GM23338 (cell line): ENCODE measurements around the gene IER5. TPM values are rescaled to one million over a fixed set of nuclear protein-coding genes. Genes with fewer than 3 reads are reported as not detected.

ENCODE experiments used
- ATAC-seq: fragments of 200-7000 bp; cut with Tn5 transposase; 3 replicates; pipeline ENCODE4 v1.9.1; 2020
- DNase-seq: peaks from one replicate; pipeline ENCODE4 v3.0.0-alpha.2; 2015; ENCODE audit warnings: low spot score
- H2AFZ ChIP-seq: fragments of 200-600 bp; sonication (generic); 2 replicates; pipeline ENCODE4 v1.8.0; 2016; ENCODE audit warnings: antibody characterized with exemption, mild to moderate bottlenecking, moderate library complexity
- H3F3A ChIP-seq: fragments of 200-600 bp; sonication (generic); replicated peaks from 2 replicates; pipeline ENCODE4 v1.8.0; 2017; ENCODE audit warnings: antibody characterized with exemption, mixed run types, low read depth
- H3K27ac ChIP-seq: fragments of 200-600 bp; sonication (generic); 2 replicates; pipeline ENCODE4 v1.6.1; 2016; ENCODE audit warnings: low read depth
- H3K27me3 ChIP-seq: fragments of 200-600 bp; sonication (generic); 2 replicates; pipeline ENCODE4 v1.8.0; 2016; ENCODE audit warnings: mild to moderate bottlenecking, mixed run types, moderate library complexity; ENCODE audit not compliant: insufficient read depth
- H3K36me3 ChIP-seq: fragments of 200-600 bp; sonication (generic); 2 replicates; pipeline ENCODE4 v1.8.0; 2016; ENCODE audit warnings: mild to moderate bottlenecking; ENCODE audit not compliant: insufficient read depth
- H3K4me1 ChIP-seq: fragments of 200-600 bp; sonication (generic); 2 replicates; pipeline ENCODE4 v1.8.0; 2016; ENCODE audit warnings: mild to moderate bottlenecking, moderate library complexity; ENCODE audit not compliant: insufficient read depth
- H3K4me2 ChIP-seq: fragments of 200-600 bp; sonication (generic); 2 replicates; pipeline ENCODE4 v1.7.1; 2017; ENCODE audit warnings: mixed run types
- H3K4me3 ChIP-seq: fragments of 200-600 bp; sonication (generic); 2 replicates; pipeline ENCODE4 v1.6.1; 2016; ENCODE audit warnings: mixed run types
- H3K79me2 ChIP-seq: fragments of 200-600 bp; sonication (generic); replicated peaks from 2 replicates; pipeline ENCODE4 v1.8.0; 2017; ENCODE audit warnings: mild to moderate bottlenecking; ENCODE audit not compliant: insufficient read depth
- H3K9me2 ChIP-seq: fragments of 200-600 bp; sonication (generic); 2 replicates; pipeline ENCODE4 v1.8.0; 2017; ENCODE audit not compliant: insufficient read depth
- H4K20me1 ChIP-seq: fragments of 200-600 bp; sonication (generic); replicated peaks from 2 replicates; pipeline ENCODE4 v1.8.0; 2017; ENCODE audit warnings: mild to moderate bottlenecking; ENCODE audit not compliant: insufficient read depth
- H3K27ac Mint-ChIP-seq: 2 replicates; pipeline ENCODE4 v1.8.0; 2020; ENCODE audit warnings: inconsistent platforms, mild to moderate bottlenecking, moderate library complexity, mixed read lengths
- H3K27me3 Mint-ChIP-seq: 3 replicates; pipeline ENCODE4 v1.8.0; 2022; ENCODE audit warnings: low read depth, mild to moderate bottlenecking, moderate library complexity, mixed read lengths, inconsistent platforms; ENCODE audit not compliant: insufficient read depth, poor library complexity
- H3K36me3 Mint-ChIP-seq: 3 replicates; pipeline ENCODE4 v1.8.0; 2021; ENCODE audit warnings: low read depth, mild to moderate bottlenecking, inconsistent platforms, moderate library complexity, mixed read lengths
- H3K4me1 Mint-ChIP-seq: 3 replicates; pipeline ENCODE4 v1.8.0; 2020; ENCODE audit warnings: mild to moderate bottlenecking, inconsistent platforms, mixed read lengths
- H3K4me3 Mint-ChIP-seq: 3 replicates; pipeline ENCODE4 v1.8.0; 2021; ENCODE audit warnings: moderate library complexity, mild to moderate bottlenecking, inconsistent platforms, mixed read lengths
- H3K9me3 Mint-ChIP-seq: 3 replicates; pipeline ENCODE4 v1.8.0; 2020; ENCODE audit warnings: moderate library complexity, mild to moderate bottlenecking, inconsistent platforms, mixed read lengths
- EZH2 ChIP-seq: fragments of 200-600 bp; sonication (generic); IDR thresholded peaks from one replicate; pipeline ENCODE4 v1.8.0; 2017; ENCODE audit warnings: antibody characterized with exemption, mild to moderate bottlenecking, low read depth; ENCODE audit not compliant: unreplicated experiment
- NANOG ChIP-seq: IDR thresholded peaks from 2 replicates; pipeline ENCODE4 v1.6.1; 2016; ENCODE audit warnings: antibody characterized with exemption, borderline replicate concordance
- REST ChIP-seq: IDR thresholded peaks from one replicate; pipeline ENCODE4 v1.6.1; 2018; ENCODE audit warnings: antibody characterized with exemption; ENCODE audit not compliant: unreplicated experiment
- ZNF462 ChIP-seq: fragments of 250-450 bp; sonication (Bioruptor Pico); IDR thresholded peaks from 2 replicates; pipeline ENCODE4 v1.5.0; 2020; ENCODE audit warnings: mild to moderate bottlenecking, moderate library complexity
- polyA plus RNA-seq: library from polyadenylated mRNA; unstranded; fragments of >200 nt; fragmentation: Nextera tagmentation; extraction: Ambion mirVana; gene quantifications from 2 replicates; pipeline ENCODE4 v1.2.1, GENCODE V29; 2016
- total RNA-seq: library from RNA; depleted of rRNA; stranded (reverse); fragments of >200 nt; shearing (Covaris generic); gene quantifications from 2 replicates; pipeline ENCODE4 v1.2.3, GENCODE V29; 2014

Gene IER5
- total and polyA plus RNA-seq, 2 experiments from 2014 or later: 3.8 to 9.5 TPM

- TF ChIP-seq REST (no peak), NANOG (no peak)
These were observed 16.9 kb downstream of the IER5 start (continued) for GRCh38 chr1:181105134-181106021.

DNA sequence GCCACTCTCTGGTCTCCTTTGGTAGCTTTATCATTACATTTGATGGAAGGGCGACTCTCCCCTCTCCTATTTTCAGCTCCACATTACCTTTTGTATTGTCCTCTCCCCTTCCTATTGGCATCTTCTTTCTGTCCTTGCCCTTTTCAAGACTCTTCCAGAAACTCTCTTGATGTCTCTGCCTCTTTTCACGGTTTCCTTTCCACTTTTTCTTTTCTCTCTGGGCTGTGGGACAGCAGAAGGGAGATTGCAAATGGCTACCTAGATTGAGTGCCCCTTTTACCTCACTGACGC, 17.5 kb downstream of the IER5 start:
- Mint-ChIP-seq H3K36me3 (peaks cover 4% of the 10 kb centered on the region; the same call in 1 of the 3 replicates), H3K4me1 (peaks cover 77% of the 10 kb centered on the region), H3K9me3 (no peaks in the 10 kb centered on the region), H3K4me3 (peak overlapping the region; percentile 81), H3K27ac (no peak overlapping the region), H3K27me3 (peaks cover 54% of the 10 kb centered on the region)
- Histone ChIP-seq H3F3A (peaks cover 14% of the 10 kb centered on the region; the same call in 1 of the 2 replicates), H4K20me1 (no peaks in the 10 kb centered on the region; the same call in 1 of the 2 replicates), H3K9me2 (no peaks in the 10 kb centered on the region), H3K4me3 (peak overlapping the region; percentile 62), H3K4me2 (peak overlapping the region; percentile 84), H3K36me3 (no peaks in the 10 kb centered on the region), H3K79me2 (no peaks in the 10 kb centered on the region), H3K27me3 (peaks cover 81% of the 10 kb centered on the region), H2AFZ (peak overlapping the region; percentile 93), H3K4me1 (peaks cover 72% of the 10 kb centered on the region), H3K27ac (no peak overlapping the region)
- ATAC-seq (no peak), DNase-seq (no peak)
- peak; percentile 31 for TF ChIP-seq EZH2
- no peak for TF ChIP-seq ZNF462 (CRISPR knock-in tag)
